Breast epithelium (tissue), 3 donors: ENCODE measurements around the gene BACE2.

Experiments
- POLR2A ChIP-seq: fragments of 450-650 bp; IDR thresholded peaks from one replicate; pipeline ENCODE4 v1.6.1; 2016; ENCODE audit warnings: antibody characterized with exemption, mild to moderate bottlenecking, moderate library complexity
- POLR2AphosphoS5 ChIP-seq, 3 donors: sonication (generic); formaldehyde crosslinking; IDR thresholded peaks; one replicate each; pipeline ENCODE4 v1.6.1; 2017; ENCODE audit warnings: antibody characterized with exemption in 3 of 3
- TF ChIP-seq, protein P1 (sequence below), 3 donors: fragments of 450-650 bp; IDR thresholded peaks; one replicate each; pipeline ENCODE4 v1.5.1; 2016 to 2017; ENCODE audit warnings: antibody characterized with exemption in 3 of 3, mild to moderate bottlenecking in 3 of 3, moderate library complexity in 3 of 3

- TF ChIP-seq, protein P1, sequence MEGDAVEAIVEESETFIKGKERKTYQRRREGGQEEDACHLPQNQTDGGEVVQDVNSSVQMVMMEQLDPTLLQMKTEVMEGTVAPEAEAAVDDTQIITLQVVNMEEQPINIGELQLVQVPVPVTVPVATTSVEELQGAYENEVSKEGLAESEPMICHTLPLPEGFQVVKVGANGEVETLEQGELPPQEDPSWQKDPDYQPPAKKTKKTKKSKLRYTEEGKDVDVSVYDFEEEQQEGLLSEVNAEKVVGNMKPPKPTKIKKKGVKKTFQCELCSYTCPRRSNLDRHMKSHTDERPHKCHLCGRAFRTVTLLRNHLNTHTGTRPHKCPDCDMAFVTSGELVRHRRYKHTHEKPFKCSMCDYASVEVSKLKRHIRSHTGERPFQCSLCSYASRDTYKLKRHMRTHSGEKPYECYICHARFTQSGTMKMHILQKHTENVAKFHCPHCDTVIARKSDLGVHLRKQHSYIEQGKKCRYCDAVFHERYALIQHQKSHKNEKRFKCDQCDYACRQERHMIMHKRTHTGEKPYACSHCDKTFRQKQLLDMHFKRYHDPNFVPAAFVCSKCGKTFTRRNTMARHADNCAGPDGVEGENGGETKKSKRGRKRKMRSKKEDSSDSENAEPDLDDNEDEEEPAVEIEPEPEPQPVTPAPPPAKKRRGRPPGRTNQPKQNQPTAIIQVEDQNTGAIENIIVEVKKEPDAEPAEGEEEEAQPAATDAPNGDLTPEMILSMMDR (IDR thresholded peaks at IDR 0.05): no peak
- TF ChIP-seq POLR2A (no peak), POLR2AphosphoS5 (IDR thresholded peaks at IDR 0.05) (no peak)
Observed at GRCh38 chr21:41201385-41201784, 33.4 kb downstream of the BACE2 start.
